ENCODE data around the gene GCM1. TPM values are rescaled to one million over a fixed set of nuclear protein-coding genes. Genes with fewer than 3 reads are reported as not detected.
A peak's percentile ranks its signal among the peaks of the same experiment; 100 is the strongest.

The GCM1 gene
- total RNA-seq, 1 experiment from 2014 or later, result 0.38 TPM

GRCh38 chr6:53178837-53179432, 30.3 kb upstream of the GCM1 start:
- H3K36me3 Mint-ChIP-seq (ENCODE audit: insufficient read depth, unreplicated experiment), result no peaks in the 10 kb centered on the region
- intact Hi-C loops (cut with micrococcal nuclease; ENCODE audit: unreplicated experiment), result loop anchor here (10.0 kb wide), 1 partner anchor 546 kb away; no protein-coding TSS in a partner anchor
- no peaks in the 10 kb centered on the region for H3K27me3 Mint-ChIP-seq (ENCODE audit: unreplicated experiment)
- no peak for DNase-seq
- BruUV-seq (replicated peaks), result no TSS peak
- H3K9me3 Mint-ChIP-seq (ENCODE audit: low read depth, unreplicated experiment), result no peaks in the 10 kb centered on the region
- H3K27ac Mint-ChIP-seq (ENCODE audit: unreplicated experiment), result no peak overlapping the region
- no peak overlapping the region for H3K4me3 Mint-ChIP-seq (ENCODE audit: low read depth, unreplicated experiment)
- CTCF ChIA-PET, result no interaction called here
- H3K4me1 Mint-ChIP-seq (ENCODE audit: low read depth, unreplicated experiment), result peaks cover 7% of the 10 kb centered on the region
- no peak for TF ChIP-seq CTCF (IDR thresholded peaks at IDR 0.05; ENCODE audit: unreplicated experiment)

DNA sequence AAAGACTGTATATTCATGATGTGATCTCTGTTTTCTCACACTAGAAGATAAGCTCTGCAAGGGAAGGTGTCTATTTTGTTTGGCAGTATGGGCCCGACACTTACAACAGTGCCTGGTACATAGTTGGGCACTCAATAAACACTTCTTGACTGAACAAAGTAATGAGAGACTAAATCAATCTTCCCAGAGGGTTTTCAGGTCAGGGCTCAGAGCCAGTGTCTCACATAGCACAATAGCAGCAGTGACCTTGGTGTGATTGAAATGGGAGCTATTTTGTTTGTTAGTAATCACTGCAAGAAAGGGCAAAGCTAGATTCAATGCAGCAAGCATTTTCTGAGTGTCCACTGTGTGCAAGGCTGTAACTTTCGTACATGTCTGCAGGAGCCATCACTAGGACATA, 26.4 kb upstream of the GCM1 start:
- no peaks in the 10 kb centered on the region for H3K27me3 Mint-ChIP-seq (ENCODE audit: unreplicated experiment)
- no peak overlapping the region for H3K4me3 Mint-ChIP-seq (ENCODE audit: low read depth, unreplicated experiment)
- intact Hi-C loops (cut with micrococcal nuclease; ENCODE audit: unreplicated experiment), result loop anchor here (10.0 kb wide), 1 partner anchor 550 kb away; no protein-coding TSS in a partner anchor
- no peak overlapping the region for H3K27ac Mint-ChIP-seq (ENCODE audit: unreplicated experiment)
- BruUV-seq (replicated peaks), result no TSS peak
- no peaks in the 10 kb centered on the region for H3K36me3 Mint-ChIP-seq (ENCODE audit: insufficient read depth, unreplicated experiment)
- H3K9me3 Mint-ChIP-seq (ENCODE audit: low read depth, unreplicated experiment), result no peaks in the 10 kb centered on the region
- DNase-seq, result no peak
- no peak for TF ChIP-seq CTCF (IDR thresholded peaks at IDR 0.05; ENCODE audit: unreplicated experiment)
- H3K4me1 Mint-ChIP-seq (ENCODE audit: low read depth, unreplicated experiment), result peaks cover 6% of the 10 kb centered on the region
- CTCF ChIA-PET, result interaction anchor here (0.6 kb wide), 1 partner anchor 311 kb away, joined by 3 read pairs; no protein-coding TSS in a partner anchor

- H3K4me1 Mint-ChIP-seq (ENCODE audit: low read depth, unreplicated experiment), result peaks cover 23% of the 10 kb centered on the region
- H3K27ac Mint-ChIP-seq (ENCODE audit: unreplicated experiment), result no peak overlapping the region
- TF ChIP-seq CTCF (IDR thresholded peaks at IDR 0.05; ENCODE audit: unreplicated experiment), result no peak
- peaks cover 1% of the 10 kb centered on the region for H3K36me3 Mint-ChIP-seq (ENCODE audit: insufficient read depth, unreplicated experiment)
- H3K4me3 Mint-ChIP-seq (ENCODE audit: low read depth, unreplicated experiment), result no peak overlapping the region
- no peak for DNase-seq
- no TSS peak for BruUV-seq (replicated peaks)
- H3K27me3 Mint-ChIP-seq (ENCODE audit: unreplicated experiment), result no peaks in the 10 kb centered on the region
- intact Hi-C loops (cut with micrococcal nuclease; ENCODE audit: unreplicated experiment), result loop anchor here (1.0 to 10.0 kb wide), 5 partner anchors 120 to 552 kb away; no protein-coding TSS in a partner anchor
- H3K9me3 Mint-ChIP-seq (ENCODE audit: low read depth, unreplicated experiment), result no peaks in the 10 kb centered on the region
- CTCF ChIA-PET, result interaction anchor here (1.1 kb wide), 1 partner anchor 312 kb away, joined by 3 read pairs; no protein-coding TSS in a partner anchor
These were observed 23.8 kb upstream of the GCM1 start for GRCh38 chr6:53172468-53172803.

GRCh38 chr6:53171605-53172467, 23.2 kb upstream of the GCM1 start:
- Mint-ChIP-seq H3K36me3 (ENCODE audit: insufficient read depth, unreplicated experiment) (peaks cover 4% of the 10 kb centered on the region), H3K4me1 (ENCODE audit: low read depth, unreplicated experiment) (peaks cover 28% of the 10 kb centered on the region), H3K9me3 (ENCODE audit: low read depth, unreplicated experiment) (no peaks in the 10 kb centered on the region), H3K4me3 (ENCODE audit: low read depth, unreplicated experiment) (no peak overlapping the region), H3K27ac (ENCODE audit: unreplicated experiment) (no peak overlapping the region), H3K27me3 (ENCODE audit: unreplicated experiment) (no peaks in the 10 kb centered on the region)
- peak; percentile 100 for TF ChIP-seq CTCF (IDR thresholded peaks at IDR 0.05; ENCODE audit: unreplicated experiment)
- CTCF ChIA-PET, result interaction anchor here (0.8 to 1.1 kb wide), 3 partner anchors 43 to 313 kb away, joined by 3 to 6 read pairs (median 3); no protein-coding TSS in a partner anchor
- DNase-seq, result peak; percentile 92
- BruUV-seq (replicated peaks), result no TSS peak
- intact Hi-C loops (cut with micrococcal nuclease; ENCODE audit: unreplicated experiment), result loop anchor here (1.0 to 10.0 kb wide), 5 partner anchors 120 to 553 kb away; no protein-coding TSS in a partner anchor
